OCI-LY3 (cell line): ENCODE measurements around the gene ARHGAP6.

Experiments used
- H2AFZ ChIP-seq: fragments of 200-600, 300-600 bp; shearing (Covaris generic); 2 replicates; pipeline ENCODE4 v1.6.0; 2014; ENCODE audit warnings: antibody characterized with exemption, low read depth, low read length
- H3K27ac ChIP-seq: fragments of 200-600, 300-600 bp; sonication (generic); 2 replicates; pipeline ENCODE4 v1.5.1; 2014; ENCODE audit warnings: mild to moderate bottlenecking, low read length, moderate library complexity, mixed read lengths
- H3K27me3 ChIP-seq: fragments of 200-600, 300-600 bp; sonication (generic); 2 replicates; pipeline ENCODE4 v1.6.1; 2014; ENCODE audit warnings: low read depth, low read length, mixed read lengths
- H3K36me3 ChIP-seq: fragments of 200-600, 300-600 bp; sonication (generic); replicated peaks from 2 replicates; pipeline ENCODE3; 2014; ENCODE audit warnings: low read depth, low read length, mixed read lengths
- H3K4me1 ChIP-seq: fragments of 300-600, 200-600 bp; sonication (generic); 2 replicates; pipeline ENCODE4 v1.6.1; 2014; ENCODE audit warnings: low read length, mixed read lengths
- H3K4me2 ChIP-seq: fragments of 200-600, 300-600 bp; sonication (generic); 2 replicates; pipeline ENCODE4 v1.6.1; 2014; ENCODE audit warnings: low read length, mixed read lengths
- H3K4me3 ChIP-seq: fragments of 300-600, 200-600 bp; sonication (generic); 2 replicates; pipeline ENCODE4 v1.5.1; 2014; ENCODE audit warnings: antibody characterized with exemption, mild to moderate bottlenecking, low read length, moderate library complexity
- H3K79me2 ChIP-seq: fragments of 300-600, 200-600 bp; shearing (Covaris generic); 2 replicates; pipeline ENCODE4 v1.6.1; 2014; ENCODE audit warnings: mild to moderate bottlenecking, low read length, mixed read lengths
- H3K9ac ChIP-seq: fragments of 300-600, 200-600 bp; shearing (Covaris generic); 2 replicates; pipeline ENCODE4 v1.6.0; 2014; ENCODE audit warnings: mild to moderate bottlenecking, low read length, moderate library complexity
- H3K9me3 ChIP-seq: fragments of 200-600, 300-600 bp; shearing (Covaris generic); 2 replicates; pipeline ENCODE4 v1.6.1; 2014; ENCODE audit warnings: low read length, mixed read lengths; ENCODE audit not compliant: insufficient read depth
- H4K20me1 ChIP-seq: fragments of 200-600, 300-600 bp; sonication (generic); 2 replicates; pipeline ENCODE4 v1.6.1; 2016; ENCODE audit warnings: low read length, mixed read lengths; ENCODE audit not compliant: insufficient read depth
- EZH2phosphoT487 ChIP-seq: fragments of 200-600 bp; shearing (Covaris generic); IDR thresholded peaks from 2 replicates; pipeline ENCODE4 v1.6.1; 2018; ENCODE audit warnings: antibody characterized with exemption, mixed run types, low read depth
- TF ChIP-seq, protein P1 (sequence below): fragments of 200-600, 300-600 bp; sonication (generic); IDR thresholded peaks from 2 replicates; pipeline ENCODE4 v1.5.1; 2014; ENCODE audit warnings: antibody characterized with exemption, low read length, low read depth

The ARHGAP6 gene

DNA sequence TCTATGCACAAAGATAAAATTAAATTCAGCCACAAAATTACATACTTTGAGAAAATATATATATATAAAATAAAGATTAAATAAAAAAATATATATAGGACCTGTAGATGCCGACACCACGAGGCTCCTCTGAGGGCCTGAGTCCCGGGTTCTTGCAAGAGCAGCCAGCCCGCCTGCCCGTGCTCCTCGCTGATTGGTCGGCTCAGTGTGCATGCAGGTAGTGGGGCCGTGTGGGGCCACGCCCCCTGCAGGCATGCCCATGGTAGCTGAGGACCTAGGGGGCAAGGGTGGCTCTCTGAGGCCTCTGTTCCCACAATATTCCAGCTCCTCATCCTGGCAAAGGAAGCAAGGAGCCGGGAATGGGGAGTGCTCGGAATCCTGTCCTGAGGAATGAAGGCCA is 453.0 kb downstream of the ARHGAP6 start:
- Histone ChIP-seq H3K27me3 (no peaks in the 10 kb centered on the region), H3K4me3 (no peak overlapping the region), H3K36me3 (no peaks in the 10 kb centered on the region), H3K9me3 (no peaks in the 10 kb centered on the region), H3K4me1 (no peaks in the 10 kb centered on the region), H3K27ac (no peak overlapping the region), H3K4me2 (no peak overlapping the region), H2AFZ (no peak overlapping the region), H3K9ac (no peak overlapping the region), H3K79me2 (no peaks in the 10 kb centered on the region), H4K20me1 (no peaks in the 10 kb centered on the region)
- TF ChIP-seq EZH2phosphoT487 = no peak
- TF ChIP-seq, protein P1, sequence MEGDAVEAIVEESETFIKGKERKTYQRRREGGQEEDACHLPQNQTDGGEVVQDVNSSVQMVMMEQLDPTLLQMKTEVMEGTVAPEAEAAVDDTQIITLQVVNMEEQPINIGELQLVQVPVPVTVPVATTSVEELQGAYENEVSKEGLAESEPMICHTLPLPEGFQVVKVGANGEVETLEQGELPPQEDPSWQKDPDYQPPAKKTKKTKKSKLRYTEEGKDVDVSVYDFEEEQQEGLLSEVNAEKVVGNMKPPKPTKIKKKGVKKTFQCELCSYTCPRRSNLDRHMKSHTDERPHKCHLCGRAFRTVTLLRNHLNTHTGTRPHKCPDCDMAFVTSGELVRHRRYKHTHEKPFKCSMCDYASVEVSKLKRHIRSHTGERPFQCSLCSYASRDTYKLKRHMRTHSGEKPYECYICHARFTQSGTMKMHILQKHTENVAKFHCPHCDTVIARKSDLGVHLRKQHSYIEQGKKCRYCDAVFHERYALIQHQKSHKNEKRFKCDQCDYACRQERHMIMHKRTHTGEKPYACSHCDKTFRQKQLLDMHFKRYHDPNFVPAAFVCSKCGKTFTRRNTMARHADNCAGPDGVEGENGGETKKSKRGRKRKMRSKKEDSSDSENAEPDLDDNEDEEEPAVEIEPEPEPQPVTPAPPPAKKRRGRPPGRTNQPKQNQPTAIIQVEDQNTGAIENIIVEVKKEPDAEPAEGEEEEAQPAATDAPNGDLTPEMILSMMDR = no peak

DNA sequence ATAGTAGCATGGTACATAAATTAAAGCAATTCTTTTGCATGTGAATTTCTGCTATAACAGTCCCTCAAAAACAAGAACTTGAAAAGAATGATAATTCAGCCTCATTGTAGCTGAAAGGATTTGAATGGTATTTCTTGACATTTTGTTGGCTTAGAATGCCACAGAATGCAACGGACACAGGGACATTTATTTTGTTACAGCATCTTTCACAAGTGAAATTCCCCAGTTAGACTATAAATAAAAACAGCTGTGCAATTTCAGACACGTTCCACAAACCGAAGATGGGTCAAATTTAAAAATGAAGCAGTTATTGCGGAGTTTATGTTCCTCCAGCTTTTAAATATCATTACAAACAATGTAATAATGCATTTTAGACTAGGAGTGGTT is 455.3 kb downstream of the ARHGAP6 start:
- Histone ChIP-seq H3K36me3 (no peaks in the 10 kb centered on the region), H3K4me2 (no peak overlapping the region), H3K9me3 (no peaks in the 10 kb centered on the region), H3K9ac (no peak overlapping the region), H3K79me2 (no peaks in the 10 kb centered on the region), H3K27ac (no peak overlapping the region), H3K4me1 (no peaks in the 10 kb centered on the region), H4K20me1 (no peaks in the 10 kb centered on the region), H2AFZ (no peak overlapping the region), H3K4me3 (no peak overlapping the region), H3K27me3 (no peaks in the 10 kb centered on the region)
- TF ChIP-seq EZH2phosphoT487 = no peak
- TF ChIP-seq, protein P1 = no peak

DNA sequence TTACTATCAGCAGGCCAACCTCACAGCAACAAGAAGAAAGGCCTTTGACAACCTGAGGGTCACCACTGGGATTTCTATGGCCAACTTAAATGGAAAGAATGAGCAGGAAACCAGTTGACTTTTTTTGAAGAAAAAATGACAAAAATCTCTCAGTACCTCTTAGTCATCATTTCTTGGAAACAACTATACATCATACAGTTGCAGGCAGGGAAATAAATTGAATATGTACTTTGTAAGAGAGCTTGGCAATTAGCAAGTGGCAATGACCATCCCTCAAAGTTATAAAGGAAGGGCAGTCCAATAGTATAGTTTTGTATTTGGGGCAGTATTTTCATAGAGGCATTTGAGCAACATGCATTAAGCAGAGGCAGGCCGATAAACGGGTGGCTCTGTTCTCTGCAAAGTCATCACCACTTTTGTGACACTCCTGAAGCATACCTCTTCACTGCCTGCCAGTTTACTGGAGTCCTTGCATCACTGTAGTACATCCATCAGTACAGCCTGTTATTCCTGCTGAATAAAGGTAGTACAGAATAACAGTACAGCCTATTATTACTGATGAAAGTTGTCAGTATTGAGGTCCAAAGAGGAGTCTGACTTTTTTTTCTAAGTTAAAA is 455.8 kb downstream of the ARHGAP6 start:
- no peak overlapping the region for H3K4me2 ChIP-seq
- H3K27ac ChIP-seq = no peak overlapping the region
- TF ChIP-seq, protein P1 = no peak
- TF ChIP-seq EZH2phosphoT487 = no peak
- no peaks in the 10 kb centered on the region for H4K20me1 ChIP-seq
- H3K27me3 ChIP-seq = no peaks in the 10 kb centered on the region
- H3K79me2 ChIP-seq = no peaks in the 10 kb centered on the region
- no peaks in the 10 kb centered on the region for H3K9me3 ChIP-seq
- no peak overlapping the region for H2AFZ ChIP-seq
- no peaks in the 10 kb centered on the region for H3K4me1 ChIP-seq
- no peak overlapping the region for H3K4me3 ChIP-seq
- no peaks in the 10 kb centered on the region for H3K36me3 ChIP-seq
- no peak overlapping the region for H3K9ac ChIP-seq

DNA sequence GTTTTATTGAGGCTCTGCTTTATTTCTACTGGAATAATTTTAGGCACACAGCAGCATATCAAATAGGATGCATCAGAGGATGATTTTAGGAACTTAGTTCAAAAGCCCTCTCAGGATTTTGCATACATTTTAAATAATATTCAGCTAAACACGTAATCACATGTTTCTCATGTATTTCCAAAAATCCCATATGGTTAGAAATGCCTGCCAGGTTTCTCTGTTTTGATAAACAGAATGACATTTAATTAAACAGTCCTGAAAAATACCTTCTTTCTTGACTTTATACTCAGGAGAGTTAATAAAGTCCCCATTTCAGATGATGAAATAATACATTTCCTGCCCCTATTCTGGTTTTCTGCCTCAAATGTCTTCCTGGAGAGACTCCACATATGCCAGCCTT is 459.0 kb downstream of the ARHGAP6 start:
- H2AFZ ChIP-seq = no peak overlapping the region
- no peak overlapping the region for H3K27ac ChIP-seq
- TF ChIP-seq, protein P1 = no peak
- no peak for TF ChIP-seq EZH2phosphoT487
- no peaks in the 10 kb centered on the region for H3K9me3 ChIP-seq
- no peaks in the 10 kb centered on the region for H3K79me2 ChIP-seq
- no peak overlapping the region for H3K4me3 ChIP-seq
- no peaks in the 10 kb centered on the region for H3K27me3 ChIP-seq
- H3K4me2 ChIP-seq = no peak overlapping the region
- no peaks in the 10 kb centered on the region for H3K36me3 ChIP-seq
- no peaks in the 10 kb centered on the region for H3K4me1 ChIP-seq
- no peak overlapping the region for H3K9ac ChIP-seq
- no peaks in the 10 kb centered on the region for H4K20me1 ChIP-seq
